CD4-positive, alpha-beta T cell treated with Interleukin-4 for 1 hour (primary cell): Measurements from ENCODE around the gene AKAP9.
"Not testable (repeated sequence)": the region's sequence is repeated elsewhere in the genome, so short reads cannot be mapped to it uniquely, and the experiment has no call there.

ENCODE experiments used
- DNase-seq, 2 donors: peaks; one replicate each; pipeline ENCODE4 v3.0.0-alpha.2; 2020 to 2022

Gene AKAP9

GRCh38 chr7:91940572-91941341 lies at the start of gene AKAP9:
AKAP9 (plus strand) TSS chr7:91940862; CDS start chr7:91941100, 238 bp downstream.
- DNase-seq = peak; percentile 88

- no peak for DNase-seq
Observed at GRCh38 chr7:91892099-91892705, 48.5 kb upstream of the AKAP9 start.

- DNase-seq = no peak
Observed at GRCh38 chr7:91892821-91893340, 47.8 kb upstream of the AKAP9 start.

GRCh38 chr7:91893699-91894098 lies 47.0 kb upstream of the AKAP9 start:
- not testable (repeated sequence) for DNase-seq

GRCh38 chr7:91894781-91895480 lies 45.7 kb upstream of the AKAP9 start:
- DNase-seq = no peak

- no peak for DNase-seq
Observed at GRCh38 chr7:91898240-91898992, 42.2 kb upstream of the AKAP9 start.

- DNase-seq = no peak
Observed at GRCh38 chr7:91899563-91899962, 41.1 kb upstream of the AKAP9 start.

- no peak for DNase-seq
Observed at GRCh38 chr7:91910171-91910570, 30.5 kb upstream of the AKAP9 start.

GRCh38 chr7:91911121-91911520 lies 29.5 kb upstream of the AKAP9 start:
- DNase-seq = no peak

GRCh38 chr7:91912494-91912893 lies 28.2 kb upstream of the AKAP9 start:
- DNase-seq = no peak

- no peak for DNase-seq
Observed at GRCh38 chr7:91913612-91914011, 27.1 kb upstream of the AKAP9 start.

GRCh38 chr7:91915401-91916050 lies 25.1 kb upstream of the AKAP9 start:
- no peak for DNase-seq

- DNase-seq = no peak
Observed at GRCh38 chr7:91916051-91916440, 24.6 kb upstream of the AKAP9 start.

- no peak for DNase-seq
Observed at GRCh38 chr7:91918356-91918755, 22.3 kb upstream of the AKAP9 start.

- DNase-seq = no peak
Observed at GRCh38 chr7:91922857-91923256, 17.8 kb upstream of the AKAP9 start.

GRCh38 chr7:91927912-91928311 lies 12.8 kb upstream of the AKAP9 start:
- no peak for DNase-seq

GRCh38 chr7:91929463-91929862 lies 11.2 kb upstream of the AKAP9 start:
- no peak for DNase-seq

- DNase-seq = peak in 1 of 2 donors; percentile 44
Observed at GRCh38 chr7:91940171-91940570, 491 bp upstream of the AKAP9 start.

- peak; percentile 34 to 46 for DNase-seq
Observed at GRCh38 chr7:91941450-91941849, 788 bp downstream of the AKAP9 start.

- no peak for DNase-seq
Observed at GRCh38 chr7:91942312-91942711, 1.6 kb downstream of the AKAP9 start.

GRCh38 chr7:91944970-91945369 lies 4.3 kb downstream of the AKAP9 start:
- DNase-seq = not testable (repeated sequence)

- no peak for DNase-seq
Observed at GRCh38 chr7:91945476-91945875, 4.8 kb downstream of the AKAP9 start.
